RWPE2 (cell line): Measurements from ENCODE around the gene ARMC2.

Source experiments
- ATAC-seq: fragments of 200-7000 bp; cut with Tn5 transposase; 3 replicates; pipeline ENCODE4 v1.9.1; 2021; ENCODE audit warnings: low read depth
- DNase-seq: peaks from one replicate; pipeline ENCODE4 v3.0.0-alpha.2; 2020; ENCODE audit warnings: low spot score
- H3K27ac ChIP-seq: fragments of 450-650 bp; 2 replicates; pipeline ENCODE4 v1.5.1; 2017; ENCODE audit warnings: mild to moderate bottlenecking; ENCODE audit not compliant: poor library complexity, severe bottlenecking
- H3K27me3 ChIP-seq: fragments of 250-450 bp; sonication (Bioruptor Pico); 2 replicates; pipeline ENCODE4 v1.5.1; 2021; ENCODE audit warnings: mild to moderate bottlenecking, moderate library complexity; ENCODE audit not compliant: insufficient read depth, poor library complexity, severe bottlenecking
- H3K36me3 ChIP-seq: fragments of 250-450 bp; sonication (Bioruptor Pico); 2 replicates; pipeline ENCODE4 v1.5.1; 2020; ENCODE audit warnings: low read depth, mild to moderate bottlenecking, moderate library complexity
- H3K4me1 ChIP-seq: fragments of 250-450 bp; sonication (Bioruptor Pico); 2 replicates; pipeline ENCODE4 v1.5.1; 2021; ENCODE audit warnings: mild to moderate bottlenecking, moderate library complexity; ENCODE audit not compliant: insufficient read depth, poor library complexity, severe bottlenecking
- H3K4me3 ChIP-seq: fragments of 250-450 bp; sonication (Bioruptor Pico); 2 replicates; pipeline ENCODE4 v1.5.1; 2021; ENCODE audit warnings: mild to moderate bottlenecking, moderate library complexity; ENCODE audit not compliant: severe bottlenecking
- H3K9me3 ChIP-seq: fragments of 250-450 bp; sonication (Bioruptor Pico); 2 replicates; pipeline ENCODE4 v1.5.1; 2021; ENCODE audit warnings: mild to moderate bottlenecking, moderate library complexity; ENCODE audit not compliant: severe bottlenecking
- TF ChIP-seq, protein P1 (sequence below): fragments of 450-650 bp; IDR thresholded peaks from one replicate; pipeline ENCODE4 v1.5.1; 2017; ENCODE audit warnings: mild to moderate bottlenecking, moderate library complexity; ENCODE audit not compliant: poor library complexity, severe bottlenecking

Gene ARMC2

DNA sequence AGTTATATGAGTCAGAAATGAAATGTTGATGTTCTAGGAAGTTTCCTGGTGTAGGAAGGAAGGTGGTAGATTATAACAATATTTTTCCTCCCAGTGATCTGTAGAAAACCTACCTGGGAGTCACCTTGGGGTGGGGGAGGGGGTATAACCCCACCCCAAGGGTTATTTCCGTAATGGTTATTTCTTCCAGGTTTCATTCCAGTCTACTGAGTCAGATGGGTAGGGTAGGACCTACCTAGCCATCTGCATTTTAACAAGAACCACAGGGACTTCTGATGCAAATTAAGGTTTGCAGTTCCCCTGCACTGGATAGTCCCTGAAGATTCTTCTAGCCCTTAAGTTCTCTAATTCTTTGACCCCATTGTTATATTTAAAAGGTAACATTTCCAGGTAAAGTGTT, 88.9 kb downstream of the ARMC2 start:
- Histone ChIP-seq H3K4me1 (peaks cover 22% of the 10 kb centered on the region), H3K9me3 (no peaks in the 10 kb centered on the region), H3K36me3 (no peaks in the 10 kb centered on the region), H3K27ac (peak overlapping the region; percentile 17), H3K4me3 (no peak overlapping the region), H3K27me3 (no peaks in the 10 kb centered on the region)
- no peak for ATAC-seq
- TF ChIP-seq, protein P1, sequence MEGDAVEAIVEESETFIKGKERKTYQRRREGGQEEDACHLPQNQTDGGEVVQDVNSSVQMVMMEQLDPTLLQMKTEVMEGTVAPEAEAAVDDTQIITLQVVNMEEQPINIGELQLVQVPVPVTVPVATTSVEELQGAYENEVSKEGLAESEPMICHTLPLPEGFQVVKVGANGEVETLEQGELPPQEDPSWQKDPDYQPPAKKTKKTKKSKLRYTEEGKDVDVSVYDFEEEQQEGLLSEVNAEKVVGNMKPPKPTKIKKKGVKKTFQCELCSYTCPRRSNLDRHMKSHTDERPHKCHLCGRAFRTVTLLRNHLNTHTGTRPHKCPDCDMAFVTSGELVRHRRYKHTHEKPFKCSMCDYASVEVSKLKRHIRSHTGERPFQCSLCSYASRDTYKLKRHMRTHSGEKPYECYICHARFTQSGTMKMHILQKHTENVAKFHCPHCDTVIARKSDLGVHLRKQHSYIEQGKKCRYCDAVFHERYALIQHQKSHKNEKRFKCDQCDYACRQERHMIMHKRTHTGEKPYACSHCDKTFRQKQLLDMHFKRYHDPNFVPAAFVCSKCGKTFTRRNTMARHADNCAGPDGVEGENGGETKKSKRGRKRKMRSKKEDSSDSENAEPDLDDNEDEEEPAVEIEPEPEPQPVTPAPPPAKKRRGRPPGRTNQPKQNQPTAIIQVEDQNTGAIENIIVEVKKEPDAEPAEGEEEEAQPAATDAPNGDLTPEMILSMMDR, result no peak
- DNase-seq, result no peak

DNA sequence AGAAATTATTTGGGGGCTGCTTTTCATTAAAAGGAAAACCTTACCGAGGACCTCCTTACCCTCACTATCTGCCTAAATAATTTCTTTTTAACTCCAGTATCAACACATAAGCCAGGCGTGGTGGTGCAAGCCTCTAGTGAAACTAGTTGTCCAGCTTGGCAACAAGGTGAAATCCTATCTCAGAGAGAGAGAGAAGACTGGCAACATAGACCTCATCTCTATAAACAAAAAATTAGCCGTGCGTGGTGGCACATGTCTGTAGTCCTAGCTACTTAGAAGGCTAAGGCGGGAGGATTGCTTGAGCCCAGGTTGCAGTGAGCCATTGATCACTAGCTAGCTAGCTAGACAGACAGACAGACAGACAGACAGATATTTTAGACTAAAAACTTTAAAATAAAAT, 92.5 kb downstream of the ARMC2 start:
- no peak overlapping the region for H3K4me3 ChIP-seq
- H3K36me3 ChIP-seq, result no peaks in the 10 kb centered on the region
- no peak overlapping the region for H3K27ac ChIP-seq
- H3K9me3 ChIP-seq, result no peaks in the 10 kb centered on the region
- DNase-seq (no peak), ATAC-seq (no peak)
- peaks cover 27% of the 10 kb centered on the region for H3K4me1 ChIP-seq
- H3K27me3 ChIP-seq, result no peaks in the 10 kb centered on the region
- TF ChIP-seq, protein P1, result no peak

DNA sequence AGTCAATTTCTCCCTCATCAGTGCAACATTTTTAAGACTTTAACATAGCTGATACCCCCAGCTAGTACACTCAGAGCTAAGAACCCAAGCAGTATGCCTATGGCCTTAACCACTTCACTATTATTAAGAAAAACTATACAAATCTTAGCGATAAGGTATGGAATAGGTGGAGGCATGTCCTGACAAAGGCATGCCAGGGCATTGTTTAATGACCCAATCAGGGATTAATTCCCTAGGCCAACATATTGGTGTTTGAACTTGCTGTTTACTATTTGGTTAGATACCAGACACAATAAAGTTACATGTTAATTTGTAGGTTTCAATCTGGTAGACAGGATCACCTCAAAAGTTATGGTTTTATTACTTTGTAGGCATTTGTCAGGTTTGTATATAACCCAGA, 93.1 kb downstream of the ARMC2 start:
- no peak for ATAC-seq
- H3K27ac ChIP-seq, result no peak overlapping the region
- peaks cover 27% of the 10 kb centered on the region for H3K4me1 ChIP-seq
- no peak for DNase-seq
- H3K36me3 ChIP-seq, result no peaks in the 10 kb centered on the region
- no peaks in the 10 kb centered on the region for H3K9me3 ChIP-seq
- no peak overlapping the region for H3K4me3 ChIP-seq
- TF ChIP-seq, protein P1, result no peak
- no peaks in the 10 kb centered on the region for H3K27me3 ChIP-seq

DNA sequence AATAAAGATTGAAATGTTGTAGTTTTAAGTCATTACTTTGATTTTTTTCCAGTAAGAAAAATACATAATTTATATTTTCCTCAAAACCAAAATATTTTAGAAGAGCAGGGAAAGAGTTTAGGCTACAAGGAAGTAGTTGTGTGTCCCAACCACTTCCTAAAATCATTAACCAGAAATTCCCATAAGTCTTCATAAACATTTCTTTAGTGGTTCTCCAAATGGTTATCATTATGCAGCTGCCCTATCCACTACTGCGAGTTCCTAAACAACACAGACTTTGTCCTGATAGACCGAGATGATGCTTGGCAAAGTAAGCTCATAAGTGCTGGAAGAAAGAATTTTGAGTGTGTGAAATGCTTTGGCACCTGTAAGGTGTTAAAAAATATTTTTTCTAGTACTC, 93.6 kb downstream of the ARMC2 start:
- TF ChIP-seq, protein P1, result no peak
- Histone ChIP-seq H3K4me3 (no peak overlapping the region), H3K27ac (no peak overlapping the region), H3K27me3 (no peaks in the 10 kb centered on the region), H3K36me3 (no peaks in the 10 kb centered on the region), H3K4me1 (peaks cover 33% of the 10 kb centered on the region), H3K9me3 (no peaks in the 10 kb centered on the region)
- ATAC-seq (no peak), DNase-seq (no peak)

DNA sequence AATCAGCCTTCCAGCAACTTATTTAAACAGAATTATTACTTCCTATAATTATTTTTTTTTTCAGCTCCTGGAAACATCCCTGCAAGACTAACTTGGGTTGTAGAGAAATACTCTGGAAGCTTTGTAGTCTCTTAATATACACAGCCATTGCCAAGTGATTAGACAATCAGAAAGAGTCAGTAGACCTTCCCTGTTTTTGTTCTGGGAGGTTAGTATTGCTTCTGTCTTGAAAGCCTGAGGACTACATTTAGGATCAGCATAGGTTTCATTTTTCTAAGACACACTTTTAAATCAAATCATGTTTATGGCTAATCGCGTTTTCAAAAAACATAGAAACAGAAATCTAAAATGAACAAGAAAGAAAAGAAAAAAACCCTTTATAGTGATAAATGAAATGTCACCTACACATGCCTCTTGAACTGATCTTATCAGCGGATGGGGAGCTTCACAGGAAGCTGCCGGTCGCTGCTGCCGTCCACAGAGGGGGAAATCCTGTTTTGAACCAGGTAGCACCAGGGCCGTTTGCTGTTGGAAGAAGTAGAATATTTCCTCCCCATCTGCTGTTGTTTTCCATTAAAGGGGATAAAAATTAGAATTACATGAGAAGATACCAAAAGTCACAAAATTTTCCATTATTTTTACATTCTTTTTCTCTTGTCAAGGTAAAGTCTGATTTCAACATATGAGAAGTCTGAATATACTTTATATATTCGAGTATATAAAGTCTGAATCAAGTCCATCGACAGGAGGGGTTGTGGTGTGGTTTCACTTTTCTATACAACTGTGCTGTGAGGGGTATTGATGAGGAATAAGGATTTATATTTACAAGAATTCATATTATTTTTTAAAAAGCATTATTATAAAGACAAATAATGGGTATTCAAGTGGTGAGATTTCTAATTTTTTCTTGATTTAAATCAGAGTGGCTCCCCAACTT, 94.6 kb downstream of the ARMC2 start:
- ATAC-seq (no peak), DNase-seq (no peak)
- Histone ChIP-seq H3K9me3 (no peaks in the 10 kb centered on the region), H3K4me3 (no peak overlapping the region), H3K4me1 (peaks cover 32% of the 10 kb centered on the region), H3K27ac (no peak overlapping the region), H3K27me3 (no peaks in the 10 kb centered on the region), H3K36me3 (no peaks in the 10 kb centered on the region)
- TF ChIP-seq, protein P1, result no peak
